Colonic mucosa (tissue), 4 donors: ENCODE results near the gene SCYL3. TPM values are rescaled to one million over a fixed set of nuclear protein-coding genes. Genes with fewer than 3 reads are reported as not detected.

Source experiments
- DNase-seq: peaks from one replicate; pipeline ENCODE4 v3.0.0-alpha.2; 2020
- H3K27ac ChIP-seq: fragments of 200-600 bp; one replicate; pipeline ENCODE4 v1.8.0; 2021
- H3K27me3 ChIP-seq: fragments of 200-600 bp; one replicate; pipeline ENCODE4 v1.8.0; 2021
- H3K36me3 ChIP-seq: fragments of 200-600 bp; one replicate; pipeline ENCODE4 v1.8.0; 2021
- H3K4me1 ChIP-seq: fragments of 200-600 bp; one replicate; pipeline ENCODE4 v1.8.0; 2021; ENCODE audit warnings: mild to moderate bottlenecking
- H3K4me3 ChIP-seq: fragments of 200-600 bp; one replicate; pipeline ENCODE4 v1.8.0; 2021
- H3K9ac ChIP-seq, 2 donors: one replicate each; pipeline ENCODE4 v1.7.0; 2013; ENCODE audit warnings: control low read depth in 2 of 2, low read depth in 2 of 2, low read length in 2 of 2
- H3K9me3 ChIP-seq: fragments of 200-600 bp; one replicate; pipeline ENCODE4 v1.8.0; 2021
- CTCF ChIP-seq: fragments of 200-600 bp; IDR thresholded peaks from one replicate; pipeline ENCODE4 v1.8.0; 2022; ENCODE audit warnings: antibody characterized with exemption, mild to moderate bottlenecking
- intact Hi-C: fragments of 100-400 bp; cut with DNase I; formaldehyde crosslinking; loops from one replicate; pipeline ENCODE4 v1.14.1; 2022
- total RNA-seq, 2 donors: library from RNA; stranded (reverse); fragmentation: NEBNext Ultra II Directional in 1 of 2; extraction: Animal tissue kit (Norgen Biotek cat#: 25700) in 1 of 2; gene quantifications; one replicate each; pipeline ENCODE4 v1.2.1, GENCODE V29; 2021
- donor health status: healthy.
- donor health status: DM: no; HTN: no; CAD: no.
- donor health status: DM: no; HTN: no; CAD: no.

The SCYL3 gene
- total RNA-seq, 2 donors from 2014 or later = 11.6 to 15.8 TPM

- H3K4me3 ChIP-seq = no peak overlapping the region
These were observed 11.1 kb upstream of the SCYL3 start for GRCh38 chr1:169904834-169905233.

GRCh38 chr1:169902751-169903150, 9.1 kb upstream of the SCYL3 start:
- intact Hi-C loops = no loop called here
- Histone ChIP-seq H3K27ac (no peak overlapping the region), H3K4me3 (no peak overlapping the region), H3K27me3 (no peaks in the 10 kb centered on the region), H3K36me3 (no peaks in the 10 kb centered on the region), H3K9ac (no peak overlapping the region), H3K4me1 (no peaks in the 10 kb centered on the region), H3K9me3 (no peaks in the 10 kb centered on the region)
- no peak for TF ChIP-seq CTCF
- DNase-seq = no peak

More at GRCh38 chr1:169904834-169905233, 11.1 kb upstream of the SCYL3 start:
- H3K9me3 ChIP-seq = no peaks in the 10 kb centered on the region
- H3K27ac ChIP-seq = no peak overlapping the region
- no peaks in the 10 kb centered on the region for H3K36me3 ChIP-seq
- intact Hi-C loops = no loop called here
- no peaks in the 10 kb centered on the region for H3K4me1 ChIP-seq
- DNase-seq = no peak
- no peak overlapping the region for H3K9ac ChIP-seq
- H3K27me3 ChIP-seq = no peaks in the 10 kb centered on the region
- TF ChIP-seq CTCF = no peak

- DNase-seq = no peak
These were observed 7.4 kb upstream of the SCYL3 start for GRCh38 chr1:169901115-169901514.

GRCh38 chr1:169900571-169900970, 6.9 kb upstream of the SCYL3 start:
- intact Hi-C loops = no loop called here
- Histone ChIP-seq H3K9ac (no peak overlapping the region), H3K4me1 (no peaks in the 10 kb centered on the region), H3K4me3 (no peak overlapping the region), H3K27me3 (no peaks in the 10 kb centered on the region), H3K9me3 (no peaks in the 10 kb centered on the region), H3K36me3 (no peaks in the 10 kb centered on the region), H3K27ac (peak overlapping the region; percentile 9)
- no peak for DNase-seq
- TF ChIP-seq CTCF = no peak

More at GRCh38 chr1:169901115-169901514, 7.4 kb upstream of the SCYL3 start:
- H3K27ac ChIP-seq = peak overlapping the region; percentile 9
- no peak overlapping the region for H3K9ac ChIP-seq
- H3K36me3 ChIP-seq = no peaks in the 10 kb centered on the region
- no peaks in the 10 kb centered on the region for H3K4me1 ChIP-seq
- intact Hi-C loops = no loop called here
- H3K4me3 ChIP-seq = no peak overlapping the region
- no peaks in the 10 kb centered on the region for H3K27me3 ChIP-seq
- H3K9me3 ChIP-seq = no peaks in the 10 kb centered on the region
- TF ChIP-seq CTCF = no peak

GRCh38 chr1:169899519-169900217, 6.0 kb upstream of the SCYL3 start:
- Histone ChIP-seq H3K27me3 (no peaks in the 10 kb centered on the region), H3K4me1 (no peaks in the 10 kb centered on the region), H3K36me3 (no peaks in the 10 kb centered on the region), H3K27ac (no peak overlapping the region), H3K9me3 (no peaks in the 10 kb centered on the region), H3K4me3 (no peak overlapping the region), H3K9ac (no peak overlapping the region)
- no peak for DNase-seq
- intact Hi-C loops = no loop called here
- TF ChIP-seq CTCF = no peak
